HepG2 (cell line): Measurements from ENCODE around the gene BCORL1.

Source experiments
- AFF4 ChIP-seq: sonication (generic); formaldehyde crosslinking; IDR thresholded peaks from 2 replicates; pipeline ENCODE4 v1.4.0; 2020; ENCODE audit warnings: missing genetic modification reagents
- BATF2 ChIP-seq: sonication (generic); formaldehyde crosslinking; IDR thresholded peaks from 2 replicates; pipeline ENCODE4 v1.8.0; 2022; ENCODE audit warnings: mild to moderate bottlenecking, missing genetic modification reagents, moderate library complexity
- CBX5 ChIP-seq: sonication (generic); formaldehyde crosslinking; IDR thresholded peaks from 2 replicates; pipeline ENCODE4 v1.4.0; 2020; ENCODE audit warnings: missing genetic modification reagents, borderline replicate concordance
- CENPT ChIP-seq: sonication (generic); formaldehyde crosslinking; IDR thresholded peaks from 2 replicates; pipeline ENCODE4 v1.8.0; 2022; ENCODE audit warnings: low read depth, mild to moderate bottlenecking, moderate library complexity, missing genetic modification reagents
- CTCF ChIP-seq: sonication (generic); formaldehyde crosslinking; IDR thresholded peaks from 2 replicates; pipeline ENCODE4 v1.5.0; 2020; ENCODE audit warnings: mild to moderate bottlenecking, missing genetic modification reagents, moderate library complexity
- NAIF1 ChIP-seq: sonication (generic); formaldehyde crosslinking; IDR thresholded peaks from 2 replicates; pipeline ENCODE4 v1.5.0; 2020; ENCODE audit warnings: mild to moderate bottlenecking, missing genetic modification reagents, borderline replicate concordance
- REST ChIP-seq, 2 experiments: IDR thresholded peaks; 2 replicates each; pipeline ENCODE4 v1.6.1; 2011 to 2012; ENCODE audit warnings: low read length in 2 of 2, borderline replicate concordance in 1 of 2, low read depth in 1 of 2, mild to moderate bottlenecking in 1 of 2, moderate library complexity in 1 of 2
- ZBTB8A ChIP-seq: sonication (generic); formaldehyde crosslinking; IDR thresholded peaks from 2 replicates; pipeline ENCODE4 v1.4.0; 2020; ENCODE audit warnings: mild to moderate bottlenecking, low read depth, missing genetic modification reagents, borderline replicate concordance

- no peak for TF ChIP-seq CBX5 (CRISPR knock-in tag)
- TF ChIP-seq CENPT, result no peak
- TF ChIP-seq CTCF (CRISPR knock-in tag), result no peak
- TF ChIP-seq ZBTB8A (CRISPR knock-in tag), result no peak
- no peak for TF ChIP-seq BATF2 (CRISPR knock-in tag)
- TF ChIP-seq REST (IDR thresholded peaks at IDR 0.05; ENCODE audit: borderline replicate concordance in 1 of 2, low read depth in 1 of 2, low read length in 2 of 2), result no peak
- no peak for TF ChIP-seq NAIF1 (CRISPR knock-in tag)
- TF ChIP-seq AFF4 (CRISPR knock-in tag), result no peak
These were observed 93.3 kb downstream of the BCORL1 start for GRCh38 chrX:130075777-130076176.
